Left lung (tissue), 10 donors: ENCODE measurements around the gene ASIC3. TPM values are rescaled to one million over a fixed set of nuclear protein-coding genes. Genes with fewer than 3 reads are reported as not detected.
A peak's percentile ranks its signal among the peaks of the same experiment; 100 is the strongest.

Experiments used
- ATAC-seq: fragments of 200-7000 bp; cut with Tn5 transposase; one replicate; pipeline ENCODE4 v1.9.1; 2020; ENCODE audit warnings: moderate library complexity
- DNase-seq, 4 donors: peaks; one replicate each; pipeline ENCODE4 v3.0.0-alpha.2; 2013 to 2020
- H3K27ac ChIP-seq, 2 donors: fragments of 200-600 bp; sonication (generic) in 1 of 2; one replicate each; pipeline versions ENCODE4 v1.5.0 to v1.8.0; 2020 to 2021
- H3K27me3 ChIP-seq, 2 donors: fragments of 200-600 bp; sonication (generic) in 1 of 2; one replicate each; pipeline versions ENCODE4 v1.5.0 to v1.8.0; 2020 to 2021
- H3K36me3 ChIP-seq, 2 donors: fragments of 200-600 bp; sonication (generic) in 1 of 2; one replicate each; pipeline versions ENCODE4 v1.5.0 to v1.8.0; 2020 to 2021
- H3K4me1 ChIP-seq, 2 donors: fragments of 200-600 bp; one replicate each; pipeline ENCODE4 v1.8.0; 2021
- H3K4me3 ChIP-seq, 2 donors: fragments of 200-600 bp; sonication (generic) in 1 of 2; one replicate each; pipeline versions ENCODE4 v1.5.0 to v1.8.0; 2020 to 2021; ENCODE audit warnings: mild to moderate bottlenecking in 1 of 2
- H3K9me3 ChIP-seq, 2 donors: fragments of 200-600 bp; sonication (generic) in 1 of 2; one replicate each; pipeline versions ENCODE4 v1.5.0 to v1.8.0; 2020 to 2021
- intact Hi-C, 2 donors: fragments of 100-400 bp; cut with DNase I; formaldehyde crosslinking; loops; one replicate each; pipeline versions ENCODE4 v1.11.2 to v1.14.2; 2022
- polyA plus RNA-seq, 6 donors: library from polyadenylated mRNA; unstranded; fragments of 120-200 nt; gene quantifications; one replicate each; pipeline ENCODE4 v1.2.1, GENCODE V29; 2013; ENCODE audit not compliant: insufficient read length in 6 of 6
- total RNA-seq, 2 donors: library from RNA; stranded (reverse); fragmentation: NEBNext Ultra II Directional; extraction: Animal tissue kit (Norgen Biotek cat#: 25700); gene quantifications; one replicate each; pipeline ENCODE4 v1.2.1, GENCODE V29; 2021
- TF ChIP-seq, protein P1 (sequence below), 2 donors: fragments of 200-600 bp; sonication (generic) in 1 of 2; IDR thresholded peaks; one replicate each; pipeline versions ENCODE4 v1.5.0 to v1.8.0; 2021; ENCODE audit warnings: antibody characterized with exemption in 2 of 2
- donor health status: DM: no; HTN: yes; CAD: no.
- donor health status: DM: no; HTN: no; CAD: no.

ASIC3 gene
- total and polyA plus RNA-seq, 8 donors, result 2.3 to 6.0 (median 3.4) TPM

GRCh38 chr7:151060416-151061212 is 12.3 kb downstream of the ASIC3 start:
- peak overlapping the region; percentile 86 to 93 for H3K4me3 ChIP-seq
- no peaks in the 10 kb centered on the region for H3K27me3 ChIP-seq
- peaks cover 0 to 31% of the 10 kb centered on the region in 2 donors for H3K36me3 ChIP-seq
- H3K27ac ChIP-seq, result peak overlapping the region; percentile 96 to 98
- intact Hi-C loops, result no loop called here
- DNase-seq (peak in 2 of 4 donors; percentile 39 to 71), ATAC-seq (peak; percentile 5)
- no peaks in the 10 kb centered on the region for H3K9me3 ChIP-seq
- peaks cover 33 to 55% of the 10 kb centered on the region in 2 donors for H3K4me1 ChIP-seq
- TF ChIP-seq, protein P1, sequence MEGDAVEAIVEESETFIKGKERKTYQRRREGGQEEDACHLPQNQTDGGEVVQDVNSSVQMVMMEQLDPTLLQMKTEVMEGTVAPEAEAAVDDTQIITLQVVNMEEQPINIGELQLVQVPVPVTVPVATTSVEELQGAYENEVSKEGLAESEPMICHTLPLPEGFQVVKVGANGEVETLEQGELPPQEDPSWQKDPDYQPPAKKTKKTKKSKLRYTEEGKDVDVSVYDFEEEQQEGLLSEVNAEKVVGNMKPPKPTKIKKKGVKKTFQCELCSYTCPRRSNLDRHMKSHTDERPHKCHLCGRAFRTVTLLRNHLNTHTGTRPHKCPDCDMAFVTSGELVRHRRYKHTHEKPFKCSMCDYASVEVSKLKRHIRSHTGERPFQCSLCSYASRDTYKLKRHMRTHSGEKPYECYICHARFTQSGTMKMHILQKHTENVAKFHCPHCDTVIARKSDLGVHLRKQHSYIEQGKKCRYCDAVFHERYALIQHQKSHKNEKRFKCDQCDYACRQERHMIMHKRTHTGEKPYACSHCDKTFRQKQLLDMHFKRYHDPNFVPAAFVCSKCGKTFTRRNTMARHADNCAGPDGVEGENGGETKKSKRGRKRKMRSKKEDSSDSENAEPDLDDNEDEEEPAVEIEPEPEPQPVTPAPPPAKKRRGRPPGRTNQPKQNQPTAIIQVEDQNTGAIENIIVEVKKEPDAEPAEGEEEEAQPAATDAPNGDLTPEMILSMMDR (IDR thresholded peaks at IDR 0.05), result no peak

GRCh38 chr7:151061213-151062110 is 13.1 kb downstream of the ASIC3 start:
- peak overlapping the region in 1 of 2 donors; percentile 98 for H3K27ac ChIP-seq
- TF ChIP-seq, protein P1 (IDR thresholded peaks at IDR 0.05), result no peak

GRCh38 chr7:151062111-151062398 is 13.7 kb downstream of the ASIC3 start:
- intact Hi-C loops, result no loop called here
- H3K9me3 ChIP-seq, result no peaks in the 10 kb centered on the region
- H3K36me3 ChIP-seq, result peaks cover under 1 to 45% of the 10 kb centered on the region in 2 donors
- H3K4me3 ChIP-seq, result peak overlapping the region in 1 of 2 donors; percentile 93
- TF ChIP-seq, protein P1 (IDR thresholded peaks at IDR 0.05), result no peak
- no peaks in the 10 kb centered on the region for H3K27me3 ChIP-seq
- peak overlapping the region in 1 of 2 donors; percentile 98 for H3K27ac ChIP-seq
- ATAC-seq (no peak), DNase-seq (no peak)
- H3K4me1 ChIP-seq, result peaks cover 31 to 48% of the 10 kb centered on the region in 2 donors

More at GRCh38 chr7:151061213-151062110, 13.1 kb downstream of the ASIC3 start:
- peak in 3 of 4 donors; percentile 32 to 81 (median 81) for DNase-seq
- H3K36me3 ChIP-seq, result peaks cover 0 to 39% of the 10 kb centered on the region in 2 donors
- H3K27me3 ChIP-seq, result no peaks in the 10 kb centered on the region
- peaks cover 33 to 54% of the 10 kb centered on the region in 2 donors for H3K4me1 ChIP-seq
- H3K4me3 ChIP-seq, result peak overlapping the region; percentile 86 to 93
- intact Hi-C loops, result no loop called here
- H3K9me3 ChIP-seq, result no peaks in the 10 kb centered on the region
- peak; percentile 35 for ATAC-seq

GRCh38 chr7:151062399-151063211 is 14.3 kb downstream of the ASIC3 start:
- TF ChIP-seq, protein P1 (IDR thresholded peaks at IDR 0.05), result no peak
- H3K4me3 ChIP-seq, result peak overlapping the region; percentile 15 to 93
- peaks cover 28 to 44% of the 10 kb centered on the region in 2 donors for H3K4me1 ChIP-seq
- no peaks in the 10 kb centered on the region for H3K27me3 ChIP-seq
- peak overlapping the region; percentile 23 to 62 for H3K27ac ChIP-seq
- intact Hi-C loops, result no loop called here
- peak; percentile 33 to 89 (median 80) for DNase-seq
- ATAC-seq, result peak; percentile 51
- no peaks in the 10 kb centered on the region for H3K9me3 ChIP-seq
- peaks cover 5 to 51% of the 10 kb centered on the region in 2 donors for H3K36me3 ChIP-seq
